Lung microvascular endothelial cell (primary cell): ENCODE data around the gene CCDC194. TPM values are rescaled to one million over a fixed set of nuclear protein-coding genes. Genes with fewer than 3 reads are reported as not detected.

Source experiments
- total RNA-seq: library from RNA; depleted of rRNA; stranded (reverse); fragments of >200 nt; gene quantifications from 2 replicates; pipeline ENCODE4 v1.2.1, GENCODE V29; 2014

The CCDC194 gene
- total RNA-seq, 1 donor from 2014 or later = not detected

Other genes starting within 250 kb of the CCDC194 start
- gene USE1, start 178.8 kb downstream of the CCDC194 start, total RNA-seq = 10.7 and 12.9 TPM in 2 replicates
- 2.6 and 4.0 TPM in 2 replicates for gene OCEL1, start 168.0 kb downstream of the CCDC194 start, total RNA-seq
- 22.9 and 38.5 TPM in 2 replicates for gene NR2F6, start 148.3 kb downstream of the CCDC194 start, total RNA-seq
- 21.6 and 33.5 TPM in 2 replicates for gene USHBP1, start 129.5 kb downstream of the CCDC194 start, total RNA-seq
- 61.3 and 73.2 TPM in 2 replicates for gene BABAM1, start 126.8 kb downstream of the CCDC194 start, total RNA-seq
- gene ANKLE1, start 112.3 kb downstream of the CCDC194 start, total RNA-seq = 0.20 and 0.44 TPM in 2 replicates
- 5.2 and 5.6 TPM in 2 replicates for gene ABHD8, start 90.8 kb downstream of the CCDC194 start, total RNA-seq
- gene MRPL34, start 88.3 kb downstream of the CCDC194 start, total RNA-seq = 29.6 and 56.9 TPM in 2 replicates
- 16.6 and 20.0 TPM in 2 replicates for gene DDA1, start 84.6 kb downstream of the CCDC194 start, total RNA-seq
- gene ANO8, start 59.3 kb downstream of the CCDC194 start, total RNA-seq = 1.5 and 3.0 TPM in 2 replicates
- gene GTPBP3, start 56.6 kb downstream of the CCDC194 start, total RNA-seq = 5.0 and 6.3 TPM in 2 replicates
- gene PLVAP, start 16.9 kb downstream of the CCDC194 start, total RNA-seq = 0.99 and 5.2 TPM in 2 replicates
- gene BST2, start 11.4 kb upstream of the CCDC194 start, total RNA-seq = 3.6 and 10.5 TPM in 2 replicates
- 32.3 and 33.9 TPM in 2 replicates for gene MVB12A, start 25.9 kb upstream of the CCDC194 start, total RNA-seq
- gene TMEM221, start 54.5 kb upstream of the CCDC194 start, total RNA-seq = not detected in 2 replicates
- gene NXNL1, start 66.7 kb upstream of the CCDC194 start, total RNA-seq = not detected in 2 replicates
- gene SLC27A1, start 76.3 kb upstream of the CCDC194 start, total RNA-seq = 12.6 and 22.2 TPM in 2 replicates
- 46.4 and 67.5 TPM in 2 replicates for gene PGLS, start 117.5 kb upstream of the CCDC194 start, total RNA-seq
- gene COLGALT1, start 161.5 kb upstream of the CCDC194 start, total RNA-seq = 44.0 and 49.7 TPM in 2 replicates